ENCODE data around the gene RTN4.
"Not testable (repeated sequence)": the region's sequence is repeated elsewhere in the genome, so short reads cannot be mapped to it uniquely, and the experiment has no call there.

The RTN4 gene

GRCh38 chr2:55050100-55050994 is at the start of gene RTN4:
Gene RTN4 (minus strand): TSS chr2:55050451. CDS start chr2:55050300, 151 bp downstream.
- peak; percentile 100 for DNase-seq

DNA sequence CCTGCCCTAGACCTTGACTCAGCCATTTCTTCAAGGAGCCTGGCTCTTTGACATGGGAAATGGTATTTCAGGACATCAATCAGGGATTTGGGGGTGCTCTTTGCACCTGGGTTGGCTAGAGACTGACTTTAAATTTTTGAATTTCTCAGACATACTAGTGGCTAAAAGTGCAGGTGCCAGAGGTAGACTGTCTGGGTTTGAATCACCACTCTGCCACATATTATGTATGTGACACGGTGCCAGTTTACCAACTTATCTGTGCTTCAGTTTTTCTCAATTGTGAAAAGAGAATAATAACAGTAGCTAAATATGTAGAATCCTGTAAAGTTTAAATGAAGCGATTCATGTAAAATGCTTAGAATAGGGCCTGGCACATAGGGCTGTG is 49.2 kb upstream of the RTN4 start:
- DNase-seq: no peak

DNA sequence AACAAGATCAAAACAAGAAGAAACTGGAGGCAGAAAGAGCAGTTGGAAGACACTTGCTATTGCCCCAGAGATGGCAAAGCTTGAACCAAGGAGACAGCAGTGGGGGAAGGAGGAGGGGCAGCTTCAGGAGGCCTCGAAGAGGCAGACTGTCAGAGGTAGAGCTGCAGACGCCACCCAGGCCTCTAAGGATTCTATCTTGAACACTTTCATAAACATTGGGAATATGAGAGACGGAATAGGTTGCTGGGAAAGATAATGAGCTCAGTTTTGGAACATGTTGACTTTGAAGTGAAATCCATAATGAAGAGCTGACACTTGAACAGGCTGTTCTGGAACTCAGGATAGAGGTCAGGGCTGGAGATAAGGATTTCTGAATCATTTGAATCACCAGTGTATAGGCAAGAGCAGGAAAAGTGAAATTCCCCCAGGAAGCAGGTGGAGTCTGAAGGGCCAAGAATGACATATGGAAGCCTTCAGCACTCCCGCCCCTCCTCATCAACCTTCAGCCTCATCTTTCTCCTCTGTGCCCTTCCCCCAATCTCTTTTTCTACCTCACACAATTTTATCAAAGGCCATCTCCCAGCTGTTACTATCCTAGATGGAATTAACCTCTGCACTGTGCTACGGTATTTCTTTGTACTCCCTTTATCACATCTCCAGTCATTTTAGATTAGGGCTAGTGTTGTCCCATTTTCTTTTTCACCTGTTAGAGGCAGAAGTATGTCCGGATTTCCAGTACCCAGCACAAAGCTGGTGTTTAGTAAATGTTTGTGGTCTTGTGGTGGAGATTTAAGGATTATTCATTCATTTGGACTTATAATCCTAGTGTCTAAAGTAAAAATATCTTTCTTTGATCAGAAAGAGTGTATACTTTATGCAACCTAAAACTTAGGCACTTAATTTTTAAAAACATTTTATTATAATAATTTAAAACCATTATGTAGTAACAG is 47.5 kb upstream of the RTN4 start:
- DNase-seq: no peak

GRCh38 chr2:55097082-55097460 is 46.8 kb upstream of the RTN4 start:
- DNase-seq: no peak

DNA sequence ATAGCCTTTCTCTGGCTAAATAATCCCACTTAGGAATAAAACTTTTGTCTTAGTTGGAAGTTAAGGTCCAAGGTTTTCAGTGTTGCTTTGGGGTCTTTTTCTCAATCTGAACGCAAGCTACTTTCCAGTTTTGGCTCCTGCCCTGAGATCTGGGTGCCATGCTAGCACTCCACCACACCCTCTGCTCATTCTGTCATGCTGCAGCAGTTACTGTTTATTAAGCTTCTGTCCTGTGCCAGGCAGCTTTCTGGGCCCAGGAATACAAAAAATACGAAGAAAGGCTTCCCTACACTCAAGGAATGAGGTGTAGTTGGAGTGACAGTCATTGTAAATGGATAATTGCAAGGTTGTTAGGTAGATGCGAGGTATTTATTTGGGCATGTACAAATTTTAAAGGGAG is 46.3 kb upstream of the RTN4 start:
- DNase-seq: no peak

- DNase-seq: peak; percentile 81
Measured at GRCh38 chr2:55093381-55093780, 43.1 kb upstream of the RTN4 start.

DNA sequence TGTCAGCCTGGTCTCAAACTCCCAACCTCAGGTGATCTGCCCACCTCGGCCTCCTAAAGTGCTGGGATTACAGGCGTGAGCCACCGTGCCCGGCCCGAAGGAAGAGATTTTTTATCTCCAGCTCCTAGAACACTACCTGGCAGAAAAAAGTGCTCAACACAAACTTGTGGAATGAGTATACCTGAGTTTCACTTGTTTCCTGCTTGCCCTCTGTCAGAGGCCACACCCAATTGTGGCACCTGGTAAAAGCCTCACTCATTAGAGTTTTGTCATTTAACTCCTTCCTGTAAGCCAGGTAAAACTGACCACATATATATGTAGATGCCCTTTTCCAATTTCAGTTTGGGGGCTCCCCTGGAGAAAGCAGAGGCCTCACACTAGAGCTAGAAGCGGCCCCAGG is 42.2 kb upstream of the RTN4 start:
- no peak for DNase-seq

DNA sequence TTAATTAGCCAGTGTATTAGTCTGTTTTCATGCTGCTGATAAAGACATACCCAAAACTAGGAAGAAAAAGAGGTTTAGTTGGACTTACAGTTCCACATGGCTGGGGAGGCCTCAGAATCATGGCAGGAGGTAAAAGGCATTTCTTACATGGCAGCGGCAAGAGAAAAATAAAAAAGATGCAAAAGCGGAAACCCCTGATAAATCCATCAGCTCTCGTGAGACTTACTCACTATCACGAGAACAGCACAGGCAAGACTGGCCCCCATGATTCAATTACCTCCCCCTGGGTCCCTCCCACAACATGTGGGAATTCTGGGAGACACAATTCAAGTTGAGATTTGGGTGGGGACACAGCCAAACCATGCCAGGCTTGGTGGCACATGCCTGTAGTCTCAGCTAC is 41.4 kb upstream of the RTN4 start:
- DNase-seq: not testable (repeated sequence)

DNA sequence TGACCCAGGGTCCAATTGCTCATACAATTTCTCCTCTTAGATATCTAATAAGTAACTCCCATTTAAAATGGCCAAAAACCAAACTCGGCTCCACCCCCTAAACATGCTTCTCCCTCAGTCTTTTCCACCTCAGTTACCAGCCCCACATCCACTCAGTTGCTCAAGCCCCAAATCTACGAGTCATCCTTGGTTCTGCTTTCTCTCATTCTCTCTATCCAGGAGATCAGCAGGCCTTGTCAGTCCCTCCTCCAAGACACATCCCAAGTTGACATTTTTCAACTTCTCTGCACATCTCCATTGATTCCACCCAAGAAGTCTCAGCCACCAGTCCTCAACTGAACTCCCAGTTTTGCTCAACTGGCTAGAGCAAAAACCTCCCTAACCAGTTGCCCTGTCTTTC is 40.5 kb upstream of the RTN4 start:
- peak; percentile 70 for DNase-seq

GRCh38 chr2:55089726-55090125 is 39.5 kb upstream of the RTN4 start:
- no peak for DNase-seq

GRCh38 chr2:55088400-55088799 is 38.1 kb upstream of the RTN4 start:
- DNase-seq: peak; percentile 70

DNA sequence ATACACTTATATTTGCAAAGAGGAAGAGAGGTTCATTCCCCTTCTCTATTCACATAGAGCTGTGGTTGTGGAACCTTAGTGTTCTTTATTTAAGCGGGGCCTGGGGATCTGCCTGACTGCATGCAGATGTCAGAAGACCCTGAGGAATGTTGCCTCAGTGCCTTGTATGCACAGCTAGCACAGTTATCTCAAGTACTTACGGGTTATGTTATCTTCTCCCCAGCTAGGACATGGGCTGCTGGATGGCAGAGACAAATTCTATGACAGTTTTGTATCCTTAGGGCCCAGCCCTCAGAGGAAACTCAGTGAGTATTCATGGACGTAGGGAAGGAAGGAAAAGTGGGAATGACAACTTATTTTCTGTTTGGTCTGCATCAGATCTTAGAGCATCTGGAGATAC is 37.7 kb upstream of the RTN4 start:
- no peak for DNase-seq

DNA sequence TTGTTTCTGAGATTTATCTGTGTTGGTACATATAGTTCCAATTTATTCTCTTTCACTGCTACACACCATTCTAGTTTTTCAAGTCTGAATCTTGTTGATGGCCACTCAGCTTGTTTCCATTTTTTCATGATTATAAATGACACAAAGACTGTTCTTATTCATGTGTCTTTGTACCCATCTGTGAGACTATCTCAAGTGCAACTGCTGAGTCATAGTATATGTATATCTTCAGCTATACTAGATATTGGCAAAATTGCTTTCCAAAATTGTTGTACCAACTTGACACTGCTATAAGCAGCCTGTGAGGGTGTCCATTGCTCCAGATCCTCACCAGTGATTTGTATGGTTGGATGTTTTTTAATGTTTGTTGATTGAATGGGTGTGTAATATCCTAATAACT is 37.2 kb upstream of the RTN4 start:
- no peak for DNase-seq

- DNase-seq: no peak
Measured at GRCh38 chr2:55085113-55086040, 35.1 kb upstream of the RTN4 start.

DNA sequence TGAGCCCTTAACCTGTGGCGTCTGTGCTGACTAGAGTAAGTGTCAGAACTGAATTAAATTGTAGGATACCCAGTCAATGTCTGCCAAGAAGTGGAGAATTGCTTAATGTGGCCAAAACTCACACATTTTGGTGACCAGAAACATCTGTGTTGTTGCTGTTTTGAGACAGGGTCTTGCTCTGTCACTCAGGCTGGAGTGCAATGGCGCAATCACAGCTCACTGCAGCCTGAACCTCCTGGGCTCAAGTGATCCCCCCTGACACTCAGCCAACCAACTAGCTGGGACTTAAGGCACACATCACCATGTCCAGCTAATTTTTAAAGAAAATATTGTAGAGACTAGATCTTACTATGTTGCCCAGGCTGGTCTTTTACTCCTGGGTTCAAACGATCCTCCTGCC is 34.4 kb upstream of the RTN4 start:
- no peak for DNase-seq

GRCh38 chr2:55080204-55080738 is 30.0 kb upstream of the RTN4 start:
- no peak for DNase-seq

DNA sequence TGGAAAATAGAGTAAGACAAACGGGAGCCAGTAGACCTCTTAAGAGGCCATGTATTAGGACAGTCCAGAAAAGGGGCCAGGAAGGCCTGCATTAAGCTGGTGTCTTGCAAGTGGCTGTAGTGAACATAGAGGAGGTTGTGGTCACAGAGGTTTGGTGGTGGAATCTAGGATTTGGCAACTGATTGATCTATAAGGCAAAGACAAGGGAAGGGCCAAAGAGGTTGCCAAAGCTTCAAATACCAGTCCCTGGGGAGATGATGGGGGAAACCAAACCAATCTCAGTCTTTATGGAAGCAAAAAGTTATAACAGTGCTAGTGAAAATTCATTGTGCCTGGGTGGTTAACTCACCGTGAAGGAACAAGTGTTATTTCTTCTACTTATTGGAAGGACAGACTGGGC is 28.7 kb upstream of the RTN4 start:
- DNase-seq: no peak

GRCh38 chr2:55076721-55077120 is 26.5 kb upstream of the RTN4 start:
- no peak for DNase-seq

GRCh38 chr2:55076019-55076418 is 25.8 kb upstream of the RTN4 start:
- DNase-seq: not testable (repeated sequence)

DNA sequence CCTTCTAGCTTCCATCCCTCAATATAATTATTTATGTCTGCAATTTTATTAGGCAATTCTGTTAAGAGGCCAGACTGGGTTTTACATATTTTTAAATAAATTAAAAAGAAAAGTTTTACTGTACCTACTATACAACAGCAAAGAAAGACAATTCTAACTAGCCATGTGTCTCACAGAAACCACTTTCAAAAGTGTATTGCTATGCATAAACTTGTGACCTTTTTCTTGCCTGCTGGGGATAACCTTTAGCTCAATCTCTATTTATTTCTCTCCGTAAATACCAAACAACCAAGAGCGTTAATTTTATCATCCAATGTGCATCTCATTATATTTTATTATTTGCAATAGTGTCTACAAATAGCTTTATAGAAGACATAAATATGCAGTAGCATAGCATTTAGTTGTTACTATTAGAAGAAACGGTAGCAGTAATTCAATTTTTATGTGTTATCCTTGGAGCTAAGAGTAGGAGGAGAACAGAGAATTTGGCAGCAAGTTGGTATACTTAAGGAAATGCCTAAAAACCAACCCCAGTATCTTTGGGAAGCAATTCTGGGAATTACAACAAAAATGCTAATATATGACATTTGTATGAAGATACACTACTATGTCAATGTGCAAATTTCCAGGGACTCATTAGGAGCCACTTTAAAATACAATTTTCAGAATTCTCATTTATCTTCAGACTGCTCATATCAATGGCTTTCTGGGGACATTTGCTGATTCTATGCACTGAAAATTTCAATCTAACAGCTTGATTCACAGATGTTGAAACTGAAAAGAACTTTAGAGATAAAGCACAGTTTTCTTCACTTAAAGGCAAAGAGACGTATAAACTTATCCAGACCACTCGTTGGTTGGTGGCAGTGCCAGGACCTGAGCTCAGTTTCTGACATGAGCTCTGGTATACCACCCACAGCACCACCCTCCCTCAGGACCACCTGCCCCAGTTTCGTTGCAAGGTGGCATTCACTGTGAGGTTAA is 23.0 kb upstream of the RTN4 start:
- DNase-seq: peak; percentile 61

- no peak for DNase-seq
Measured at GRCh38 chr2:55063713-55064323, 13.6 kb upstream of the RTN4 start.

All from fibroblast of skin of right quadriceps (primary cell).